HEK293T (cell line): ENCODE results near the gene SLAMF6.
"Not testable (repeated sequence)": the region's sequence is repeated elsewhere in the genome, so short reads cannot be mapped to it uniquely, and the experiment has no call there.

Experiments
- CTCF ChIA-PET: fragments of 350-600 bp; formaldehyde crosslinking; extraction: SDS; loops from one replicate; lab custom pipeline; 2021; ENCODE audit warnings: antibody characterized with exemption, inconsistent platforms; lab: Yijun Ruan, JAX
- POLR2A ChIA-PET: fragments of 350-600 bp; formaldehyde crosslinking; extraction: SDS; loops from one replicate; lab custom pipeline; 2020; ENCODE audit warnings: antibody characterized with exemption, inconsistent platforms; lab: Yijun Ruan, JAX
- DNase-seq: peaks from one replicate; pipeline ENCODE4 v3.0.0; 2012; ENCODE audit warnings: mixed read lengths; ENCODE audit errors: extremely low spot score
- ARNT ChIP-seq: fragments of 450-650 bp; IDR thresholded peaks from 2 replicates; pipeline ENCODE4 v1.6.1; 2017; ENCODE audit warnings: mild to moderate bottlenecking
- BHLHE40 ChIP-seq: fragments of 450-650 bp; IDR thresholded peaks from 2 replicates; pipeline ENCODE4 v1.6.1; 2016; ENCODE audit warnings: mild to moderate bottlenecking, moderate library complexity, borderline replicate concordance
- CTBP1 ChIP-seq: fragments of 450-650 bp; IDR thresholded peaks from 2 replicates; pipeline ENCODE4 v1.6.1; 2016; ENCODE audit warnings: borderline replicate concordance
- ELF4 ChIP-seq: fragments of 450-650 bp; IDR thresholded peaks from 2 replicates; pipeline ENCODE4 v1.6.1; 2017; ENCODE audit warnings: antibody characterized with exemption
- FOXA1 ChIP-seq: fragments of 450-650 bp; IDR thresholded peaks from 2 replicates; pipeline ENCODE4 v1.6.1; 2016; ENCODE audit warnings: mild to moderate bottlenecking
- FOXK2 ChIP-seq: fragments of 450-650 bp; IDR thresholded peaks from 2 replicates; pipeline ENCODE4 v1.6.1; 2016; ENCODE audit warnings: mild to moderate bottlenecking
- FOXM1 ChIP-seq: fragments of 450-650 bp; IDR thresholded peaks from 2 replicates; pipeline ENCODE4 v1.6.1; 2017; ENCODE audit warnings: mild to moderate bottlenecking, borderline replicate concordance
- HDGF ChIP-seq: fragments of 450-650 bp; IDR thresholded peaks from 2 replicates; pipeline ENCODE4 v1.6.1; 2017; ENCODE audit warnings: antibody characterized with exemption, borderline replicate concordance
- L3MBTL2 ChIP-seq: fragments of 450-650 bp; conservative IDR thresholded peaks from 2 replicates; pipeline ENCODE4 v1.6.1; 2016; ENCODE audit warnings: mild to moderate bottlenecking
- LEF1 ChIP-seq: fragments of 450-650 bp; IDR thresholded peaks from 2 replicates; pipeline ENCODE4 v1.6.1; 2017; ENCODE audit warnings: mild to moderate bottlenecking, borderline replicate concordance
- NFRKB ChIP-seq: fragments of 450-650 bp; IDR thresholded peaks from 2 replicates; pipeline ENCODE4 v1.6.1; 2016; ENCODE audit warnings: mild to moderate bottlenecking, moderate library complexity
- PKNOX1 ChIP-seq: fragments of 450-650 bp; IDR thresholded peaks from 2 replicates; pipeline ENCODE4 v1.6.1; 2016
- SP1 ChIP-seq: fragments of 450-650 bp; IDR thresholded peaks from 2 replicates; pipeline ENCODE4 v1.6.1; 2017
- SUZ12 ChIP-seq: fragments of 450-650 bp; IDR thresholded peaks from 2 replicates; pipeline ENCODE4 v1.6.1; 2016; ENCODE audit warnings: mild to moderate bottlenecking
- TARDBP ChIP-seq: fragments of 450-650 bp; IDR thresholded peaks from 2 replicates; pipeline ENCODE4 v1.6.1; 2016
- ZNF384 ChIP-seq: fragments of 450-650 bp; IDR thresholded peaks from 2 replicates; pipeline ENCODE4 v1.6.1; 2016

Gene SLAMF6

DNA sequence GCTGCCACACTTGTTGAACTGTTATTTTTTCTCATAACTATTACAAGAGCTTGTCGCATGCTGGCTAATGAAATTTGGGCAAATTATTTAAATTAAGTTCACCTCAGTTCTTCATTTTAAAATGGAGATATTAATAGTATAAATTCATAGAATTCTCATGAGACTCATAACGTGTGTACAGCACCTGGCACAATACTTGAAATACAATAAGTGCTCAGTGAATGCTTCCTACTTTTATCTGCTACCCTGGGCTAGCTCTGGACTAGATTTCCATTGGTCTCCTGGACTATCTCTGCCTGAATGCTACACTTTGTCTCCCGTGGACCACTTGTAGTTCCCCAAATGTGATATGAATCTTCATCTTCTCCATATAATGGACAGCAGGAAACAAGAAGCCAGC, 919 bp downstream of the SLAMF6 start:
- ChIA-PET CTCF (no interaction called here), POLR2A (no interaction called here)
- no peak for DNase-seq
- TF ChIP-seq ELF4, result no peak
- no peak for TF ChIP-seq NFRKB
- no peak for TF ChIP-seq SP1
- TF ChIP-seq ZNF384, result no peak
- no peak for TF ChIP-seq SUZ12
- no peak for TF ChIP-seq FOXA1
- TF ChIP-seq L3MBTL2, result no peak
- TF ChIP-seq BHLHE40, result no peak
- no peak for TF ChIP-seq FOXK2

DNA sequence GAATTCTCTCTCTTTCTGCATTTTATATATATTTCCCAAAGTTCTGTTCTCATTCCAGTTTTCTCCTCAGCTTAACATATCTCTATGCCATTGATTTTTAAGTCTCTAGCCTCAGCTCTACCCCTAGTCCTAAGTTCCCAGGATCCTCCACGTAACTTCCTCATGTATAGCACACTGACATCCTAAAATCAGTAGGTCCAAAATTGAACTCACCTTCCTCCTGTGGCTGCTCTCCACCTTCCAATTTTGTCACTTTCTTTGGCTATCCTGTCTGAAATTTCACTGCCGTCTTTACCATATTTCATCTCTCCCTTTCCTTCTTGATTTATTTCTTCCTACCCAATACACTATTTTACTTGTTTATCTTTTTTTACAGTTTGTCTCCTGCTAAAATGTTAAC, 1.5 kb downstream of the SLAMF6 start:
- no peak for DNase-seq
- ChIA-PET POLR2A (no interaction called here), CTCF (no interaction called here)
- TF ChIP-seq HDGF, result no peak
- TF ChIP-seq FOXM1, result no peak
- TF ChIP-seq FOXK2, result no peak
- TF ChIP-seq NFRKB, result no peak
- no peak for TF ChIP-seq CTBP1
- no peak for TF ChIP-seq ELF4
- TF ChIP-seq ARNT, result no peak
- no peak for TF ChIP-seq TARDBP
- no peak for TF ChIP-seq FOXA1

DNA sequence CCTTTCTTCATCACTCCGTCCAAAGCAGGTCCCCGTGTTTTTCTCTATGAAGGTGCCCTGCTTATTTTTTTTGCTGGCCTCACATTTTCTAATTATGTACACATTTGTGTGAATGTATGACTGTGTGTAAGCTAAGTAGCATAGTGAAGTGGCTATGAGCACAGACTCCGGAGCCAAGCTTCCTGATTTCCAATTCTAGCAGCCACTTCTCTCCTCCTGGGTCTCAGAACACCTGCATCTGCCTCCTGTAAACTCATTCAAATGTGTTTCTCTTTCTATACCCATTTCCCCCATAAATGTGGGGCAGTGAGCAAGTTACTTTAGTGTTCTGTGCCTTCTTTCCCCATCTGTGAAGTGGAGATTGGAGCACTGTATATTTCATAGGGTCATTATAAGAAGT, 2.1 kb downstream of the SLAMF6 start:
- CTCF ChIA-PET, result no interaction called here
- POLR2A ChIA-PET, result no interaction called here
- DNase-seq, result no peak
- TF ChIP-seq CTBP1 (no peak), FOXK2 (no peak), ZNF384 (no peak), SUZ12 (no peak), PKNOX1 (no peak), ELF4 (no peak), BHLHE40 (no peak), LEF1 (no peak), HDGF (no peak), FOXA1 (no peak), FOXM1 (no peak), SP1 (no peak), NFRKB (no peak), ARNT (no peak)

- DNase-seq, result no peak
- TF ChIP-seq SUZ12, result no peak
- TF ChIP-seq ARNT, result no peak
- no peak for TF ChIP-seq HDGF
- TF ChIP-seq TARDBP, result no peak
- no peak for TF ChIP-seq ELF4
- TF ChIP-seq FOXM1, result no peak
- TF ChIP-seq FOXK2, result no peak
- no peak for TF ChIP-seq L3MBTL2
- TF ChIP-seq FOXA1, result no peak
- no peak for TF ChIP-seq CTBP1
- TF ChIP-seq LEF1, result no peak
- no peak for TF ChIP-seq BHLHE40
- TF ChIP-seq NFRKB, result no peak
- ChIA-PET POLR2A (no interaction called here), CTCF (no interaction called here)
Observed at GRCh38 chr1:160520582-160520981, 2.5 kb downstream of the SLAMF6 start.

GRCh38 chr1:160519642-160520435, 3.2 kb downstream of the SLAMF6 start:
- ChIA-PET CTCF (no interaction called here), POLR2A (no interaction called here)
- TF ChIP-seq HDGF, result no peak
- TF ChIP-seq FOXA1, result no peak
- no peak for TF ChIP-seq LEF1
- TF ChIP-seq SUZ12, result no peak
- TF ChIP-seq FOXM1, result no peak
- TF ChIP-seq ELF4, result no peak
- TF ChIP-seq NFRKB, result no peak
- no peak for TF ChIP-seq L3MBTL2
- no peak for TF ChIP-seq ARNT
- DNase-seq, result no peak

GRCh38 chr1:160517519-160517918, 5.5 kb downstream of the SLAMF6 start:
- CTCF ChIA-PET, POLR2A ChIA-PET, DNase-seq: not testable (repeated sequence)

- CTCF ChIA-PET, DNase-seq: not testable (repeated sequence)
- POLR2A ChIA-PET, result interaction anchor here (0.8 kb wide), 1 partner anchor 27 kb away, joined by 4 read pairs; no protein-coding TSS in a partner anchor
Observed at GRCh38 chr1:160515908-160516307, 7.1 kb downstream of the SLAMF6 start.

DNA sequence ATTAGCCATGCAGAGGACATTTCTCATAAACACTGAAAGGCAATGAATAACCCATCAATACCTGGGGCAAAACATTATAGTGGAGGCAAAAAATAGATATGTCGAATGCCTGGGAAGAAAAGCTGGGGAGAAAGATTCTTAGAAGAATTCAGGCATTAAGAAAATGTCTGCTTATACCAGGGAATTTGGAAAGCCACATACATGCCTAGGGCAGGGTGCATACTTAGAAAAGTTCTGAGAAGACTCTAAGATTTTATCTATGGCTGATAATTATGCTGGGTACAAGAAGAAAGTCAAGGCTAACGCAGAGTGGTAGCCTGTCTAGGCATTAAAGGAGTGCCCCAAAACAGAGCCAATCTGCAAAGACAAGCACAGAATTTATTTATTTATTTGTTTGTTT, 18.4 kb downstream of the SLAMF6 start:
- TF ChIP-seq SP1 (no peak), FOXM1 (no peak), ELF4 (no peak), ARNT (no peak), CTBP1 (no peak), BHLHE40 (no peak), L3MBTL2 (no peak), TARDBP (no peak), ZNF384 (no peak), NFRKB (no peak)
- ChIA-PET CTCF (no interaction called here), POLR2A (no interaction called here)
- no peak for DNase-seq
